ENCODE results near the gene TM2D1. TPM values are rescaled to one million over a fixed set of nuclear protein-coding genes. Genes with fewer than 3 reads are reported as not detected.

TM2D1 gene
- total and polyA plus RNA-seq, 10 donors = 17.0 to 68.6 (median 46.3) TPM

- Histone ChIP-seq H3K36me3 (peaks cover 0 to 25% (median 2%) of the 10 kb centered on the region in 6 donors), H3K4me1 (peaks cover 0 to 6% (median 0%) of the 10 kb centered on the region in 6 donors), H3K27ac (no peak overlapping the region), H3K27me3 (replicated peaks in 1 of 7) (no peaks in the 10 kb centered on the region), H3K9me3 (no peaks in the 10 kb centered on the region), H3K4me3 (no peak overlapping the region)
- WGBS, 5 donors = 86 to 91% (median 87%) methylated on average over 3 of the region's 3 CpGs
- intact Hi-C loops (cut with DNase I; ENCODE audit: low total_unique reads) = no loop called here
- TF ChIP-seq POLR2AphosphoS5 (IDR thresholded peaks at IDR 0.05) (no peak), POLR2A (IDR thresholded peaks at IDR 0.05) (no peak)
- TF ChIP-seq, protein P1, sequence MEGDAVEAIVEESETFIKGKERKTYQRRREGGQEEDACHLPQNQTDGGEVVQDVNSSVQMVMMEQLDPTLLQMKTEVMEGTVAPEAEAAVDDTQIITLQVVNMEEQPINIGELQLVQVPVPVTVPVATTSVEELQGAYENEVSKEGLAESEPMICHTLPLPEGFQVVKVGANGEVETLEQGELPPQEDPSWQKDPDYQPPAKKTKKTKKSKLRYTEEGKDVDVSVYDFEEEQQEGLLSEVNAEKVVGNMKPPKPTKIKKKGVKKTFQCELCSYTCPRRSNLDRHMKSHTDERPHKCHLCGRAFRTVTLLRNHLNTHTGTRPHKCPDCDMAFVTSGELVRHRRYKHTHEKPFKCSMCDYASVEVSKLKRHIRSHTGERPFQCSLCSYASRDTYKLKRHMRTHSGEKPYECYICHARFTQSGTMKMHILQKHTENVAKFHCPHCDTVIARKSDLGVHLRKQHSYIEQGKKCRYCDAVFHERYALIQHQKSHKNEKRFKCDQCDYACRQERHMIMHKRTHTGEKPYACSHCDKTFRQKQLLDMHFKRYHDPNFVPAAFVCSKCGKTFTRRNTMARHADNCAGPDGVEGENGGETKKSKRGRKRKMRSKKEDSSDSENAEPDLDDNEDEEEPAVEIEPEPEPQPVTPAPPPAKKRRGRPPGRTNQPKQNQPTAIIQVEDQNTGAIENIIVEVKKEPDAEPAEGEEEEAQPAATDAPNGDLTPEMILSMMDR (IDR thresholded peaks at IDR 0.05 in 8 of 11, conservative IDR thresholded peaks at IDR 0.05 in 3 of 11) = no peak
- DNase-seq = no peak
Observed at GRCh38 chr1:61674221-61674620, 50.7 kb downstream of the TM2D1 start.

GRCh38 chr1:61672376-61672775 is 52.6 kb downstream of the TM2D1 start:
- H3K9me3 ChIP-seq = no peaks in the 10 kb centered on the region
- H3K4me3 ChIP-seq = no peak overlapping the region
- peaks cover 0 to 6% (median 0%) of the 10 kb centered on the region in 6 donors for H3K4me1 ChIP-seq
- TF ChIP-seq POLR2A (IDR thresholded peaks at IDR 0.05) (no peak), POLR2AphosphoS5 (IDR thresholded peaks at IDR 0.05) (no peak)
- TF ChIP-seq, protein P1 (IDR thresholded peaks at IDR 0.05 in 8 of 11, conservative IDR thresholded peaks at IDR 0.05 in 3 of 11) = no peak
- no peak for DNase-seq
- intact Hi-C loops (cut with DNase I; ENCODE audit: low total_unique reads) = no loop called here
- 88 to 96% (median 94%) methylated on average over 4 of the region's 4 CpGs for WGBS, 5 donors
- no peak overlapping the region for H3K27ac ChIP-seq
- H3K36me3 ChIP-seq = peaks cover 0 to 12% (median 0%) of the 10 kb centered on the region in 6 donors
- no peaks in the 10 kb centered on the region for H3K27me3 ChIP-seq (replicated peaks in 1 of 7)

DNA sequence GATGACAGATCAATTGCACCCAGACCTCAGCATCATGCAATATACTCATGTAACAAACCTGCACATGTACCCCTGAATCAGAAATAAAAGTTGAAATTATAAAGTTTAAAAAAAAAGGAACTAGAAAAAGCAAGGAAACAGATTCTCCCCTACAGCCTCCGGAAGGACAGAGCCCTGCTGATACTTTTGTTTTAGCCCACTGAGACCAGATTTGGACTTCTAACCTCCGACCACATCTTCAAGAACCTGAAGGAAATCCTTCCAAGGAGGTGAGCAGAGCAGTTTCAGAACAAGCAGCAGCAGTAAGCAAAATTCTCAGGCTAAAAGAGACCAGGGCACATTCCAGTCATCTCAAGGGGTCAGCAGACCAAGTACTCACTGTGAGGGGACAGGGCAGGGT is 54.5 kb downstream of the TM2D1 start:
- no peaks in the 10 kb centered on the region for H3K9me3 ChIP-seq
- no peaks in the 10 kb centered on the region for H3K27me3 ChIP-seq (replicated peaks in 1 of 7)
- intact Hi-C loops (cut with DNase I; ENCODE audit: low total_unique reads) = no loop called here
- no peak overlapping the region for H3K4me3 ChIP-seq
- no peak for DNase-seq
- H3K4me1 ChIP-seq = peaks cover 0 to 6% (median 0%) of the 10 kb centered on the region in 6 donors
- peaks cover 0 to 5% (median 0%) of the 10 kb centered on the region in 6 donors for H3K36me3 ChIP-seq
- no peak overlapping the region for H3K27ac ChIP-seq
- TF ChIP-seq POLR2AphosphoS5 (IDR thresholded peaks at IDR 0.05) (no peak), POLR2A (IDR thresholded peaks at IDR 0.05) (no peak)
- TF ChIP-seq, protein P1 (IDR thresholded peaks at IDR 0.05 in 8 of 11, conservative IDR thresholded peaks at IDR 0.05 in 3 of 11) = no peak
- WGBS, 5 donors = 26 to 53% (median 38%) methylated on average over 2 of the region's 2 CpGs

DNA sequence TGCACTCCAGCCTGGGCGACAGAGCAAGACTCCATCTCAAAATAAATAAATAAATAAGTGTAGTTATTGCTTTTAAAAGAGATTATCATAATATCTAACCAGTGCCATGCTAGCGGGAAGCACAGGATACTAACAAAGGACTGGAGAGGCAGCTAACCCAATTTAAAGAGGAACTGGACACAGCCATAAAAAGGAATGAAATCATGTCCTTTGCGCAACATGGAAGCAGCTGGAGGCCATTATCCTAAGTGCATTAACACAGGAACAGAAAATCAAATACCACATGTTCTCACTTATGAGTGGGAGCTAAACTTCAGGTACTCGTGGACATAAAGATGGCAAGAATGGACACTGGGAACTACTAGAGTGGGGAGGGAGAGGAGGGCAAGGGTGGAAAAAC is 54.9 kb downstream of the TM2D1 start:
- TF ChIP-seq POLR2AphosphoS5 (IDR thresholded peaks at IDR 0.05) (no peak), POLR2A (IDR thresholded peaks at IDR 0.05) (no peak)
- TF ChIP-seq, protein P1 (IDR thresholded peaks at IDR 0.05 in 8 of 11, conservative IDR thresholded peaks at IDR 0.05 in 3 of 11) = no peak
- H3K27me3 ChIP-seq (replicated peaks in 1 of 7) = no peaks in the 10 kb centered on the region
- H3K36me3 ChIP-seq = peaks cover 0 to 5% (median 0%) of the 10 kb centered on the region in 6 donors
- H3K27ac ChIP-seq = no peak overlapping the region
- H3K9me3 ChIP-seq = no peaks in the 10 kb centered on the region
- WGBS, 5 donors = 58 to 84% (median 72%) methylated on average over 4 of the region's 4 CpGs
- DNase-seq = no peak
- no peak overlapping the region for H3K4me3 ChIP-seq
- peaks cover 0 to 6% (median 0%) of the 10 kb centered on the region in 6 donors for H3K4me1 ChIP-seq
- intact Hi-C loops (cut with DNase I; ENCODE audit: low total_unique reads) = no loop called here
